HAP-1 (cell line): ENCODE measurements around the gene OR11A1.

Experiments
- DNase-seq, 2 experiments: peaks; one replicate each; pipeline ENCODE4 v3.0.0-alpha.2; 2016 to 2020; ENCODE audit warnings: low spot score in 2 of 2
- H3K27me3 ChIP-seq: fragments of 250-450 bp; sonication (Bioruptor Pico); 2 replicates; pipeline ENCODE4 v1.5.1; 2020; ENCODE audit warnings: low read depth, mild to moderate bottlenecking, moderate library complexity
- H3K36me3 ChIP-seq: fragments of 250-450 bp; sonication (Bioruptor Pico); replicated peaks from 2 replicates; pipeline ENCODE4 v1.5.1; 2020; ENCODE audit warnings: mild to moderate bottlenecking
- H3K4me1 ChIP-seq: fragments of 250-450 bp; sonication (Bioruptor Pico); 2 replicates; pipeline ENCODE4 v1.5.1; 2020; ENCODE audit warnings: mild to moderate bottlenecking
- H3K4me3 ChIP-seq: fragments of 250-450 bp; sonication (Bioruptor Pico); 2 replicates; pipeline ENCODE4 v1.5.1; 2020; ENCODE audit warnings: mild to moderate bottlenecking, moderate library complexity
- H3K9me3 ChIP-seq: fragments of 250-450 bp; sonication (Bioruptor Pico); 2 replicates; pipeline ENCODE4 v1.5.1; 2020; ENCODE audit warnings: mild to moderate bottlenecking, moderate library complexity
- in situ Hi-C: fragments of 300-500 bp; cut with MboI; formaldehyde crosslinking; loops from 3 replicates; pipeline ENCODE4 v1.14.3; 2020; ENCODE audit warnings: low sequenced_read_pairs, inconsistent platforms, mixed read lengths

Gene OR11A1

GRCh38 chr6:29414588-29414987 lies 42.3 kb downstream of the OR11A1 start, which contains the start of gene OR12D1:
Gene OR12D1, plus strand, starts transcription at chr6:29414928.
- no peaks in the 10 kb centered on the region for H3K36me3 ChIP-seq
- no peaks in the 10 kb centered on the region; the same call in 1 of the 2 replicates for H3K27me3 ChIP-seq
- H3K9me3 ChIP-seq: no peaks in the 10 kb centered on the region
- H3K4me3 ChIP-seq: no peak within 1 kb of the TSS
- DNase-seq: no peak
- H3K4me1 ChIP-seq: no peaks in the 10 kb centered on the region
- in situ Hi-C loops: no loop called here

GRCh38 chr6:29403801-29404200 lies 53.1 kb downstream of the OR11A1 start:
- H3K36me3 ChIP-seq: no peaks in the 10 kb centered on the region
- in situ Hi-C loops: no loop called here
- H3K9me3 ChIP-seq: no peaks in the 10 kb centered on the region
- DNase-seq: no peak
- H3K4me1 ChIP-seq: no peaks in the 10 kb centered on the region
- peaks cover 2% of the 10 kb centered on the region; the same call in 1 of the 2 replicates for H3K27me3 ChIP-seq
- no peak overlapping the region for H3K4me3 ChIP-seq

DNA sequence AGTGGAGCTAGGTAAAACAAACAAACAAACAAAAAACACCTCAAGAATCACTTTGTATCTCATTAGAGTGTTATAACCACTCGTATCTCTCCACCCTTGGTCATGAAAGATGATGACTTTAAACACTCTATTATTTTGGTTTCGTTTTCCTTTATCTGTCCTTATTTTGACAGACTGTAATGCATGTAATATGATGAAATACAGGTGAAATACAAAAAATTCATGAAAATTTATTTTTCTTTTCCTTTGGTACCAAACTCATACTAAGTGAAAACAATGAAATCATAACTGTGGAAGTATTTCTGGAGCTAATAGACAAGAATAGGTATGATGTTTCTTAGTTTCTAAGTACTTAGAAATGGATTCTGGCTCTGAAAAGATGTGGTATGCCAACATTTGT lies 57.3 kb downstream of the OR11A1 start:
- H3K4me1 ChIP-seq: peaks cover 3% of the 10 kb centered on the region
- no peak for DNase-seq
- no peaks in the 10 kb centered on the region for H3K36me3 ChIP-seq
- H3K27me3 ChIP-seq: peaks cover 2% of the 10 kb centered on the region; the same call in 1 of the 2 replicates
- in situ Hi-C loops: no loop called here
- H3K4me3 ChIP-seq: no peak overlapping the region
- no peaks in the 10 kb centered on the region for H3K9me3 ChIP-seq

DNA sequence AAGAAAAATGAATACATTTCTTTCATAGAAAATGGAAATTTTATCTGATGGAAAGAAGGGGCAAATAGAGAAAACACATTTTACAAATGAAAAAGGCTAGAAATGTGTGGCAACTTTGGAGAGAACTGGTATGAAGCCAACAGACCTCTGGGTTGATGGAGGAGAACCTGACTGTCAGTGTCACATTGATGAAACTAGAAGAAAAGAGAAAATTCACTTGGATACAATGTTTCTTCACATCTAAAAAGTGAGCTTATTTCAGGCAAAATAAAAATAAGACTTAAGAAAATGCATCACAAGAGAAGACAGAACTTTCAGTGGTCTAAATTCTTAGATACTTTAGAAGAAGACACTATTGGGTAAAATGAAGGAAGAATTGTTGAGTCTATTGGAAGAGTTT lies 61.5 kb downstream of the OR11A1 start, which contains the start of gene OR12D2:
Gene OR12D2 (plus strand): TSS at position 301 of the 400 bp plus-strand sequence. CDS start 1,069 bp downstream, outside the sequence.
- Histone ChIP-seq H3K4me1 (peaks cover 3% of the 10 kb centered on the region), H3K9me3 (no peaks in the 10 kb centered on the region), H3K27me3 (peaks cover under 1% of the 10 kb centered on the region; the same call in 1 of the 2 replicates), H3K36me3 (no peaks in the 10 kb centered on the region), H3K4me3 (no peak within 1 kb of the TSS)
- no peak for DNase-seq
- in situ Hi-C loops: no loop called here

DNA sequence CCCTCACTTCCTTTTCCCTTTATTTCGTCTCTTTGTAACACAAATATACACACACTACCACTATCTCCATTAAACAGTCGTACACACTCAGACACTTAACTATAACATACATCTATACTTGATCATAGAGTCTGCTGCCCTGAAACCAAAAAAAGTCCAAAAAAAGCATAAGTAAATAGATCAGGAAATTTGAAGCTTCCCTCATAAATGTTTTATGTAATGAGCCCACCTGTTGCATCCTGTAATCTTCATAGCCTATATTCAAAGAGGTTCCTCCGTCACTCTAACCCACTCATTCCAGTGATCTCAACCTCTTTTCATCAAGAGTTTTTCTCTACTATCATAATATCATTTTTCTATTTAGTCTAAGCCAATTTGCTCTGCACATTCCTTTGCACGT lies 68.3 kb downstream of the OR11A1 start:
- H3K4me1 ChIP-seq: no peaks in the 10 kb centered on the region; the same call in 1 of the 2 replicates
- H3K9me3 ChIP-seq: no peaks in the 10 kb centered on the region
- H3K4me3 ChIP-seq: no peak overlapping the region
- in situ Hi-C loops: no loop called here
- H3K36me3 ChIP-seq: no peaks in the 10 kb centered on the region
- no peaks in the 10 kb centered on the region for H3K27me3 ChIP-seq
- no peak for DNase-seq

GRCh38 chr6:29376003-29376402 lies 80.9 kb downstream of the OR11A1 start:
- DNase-seq: no peak
- Histone ChIP-seq H3K36me3 (no peaks in the 10 kb centered on the region), H3K4me3 (no peak overlapping the region), H3K9me3 (no peaks in the 10 kb centered on the region), H3K4me1 (no peaks in the 10 kb centered on the region), H3K27me3 (no peaks in the 10 kb centered on the region)
- in situ Hi-C loops: no loop called here
